PFSK-1 (cell line): Measurements from ENCODE around the gene SLC13A2.

Experiments
- FOXP2 ChIP-seq: optimal IDR thresholded peaks from 2 replicates; pipeline ENCODE3; 2011; ENCODE audit warnings: borderline replicate concordance, control low read depth, inconsistent platforms; ENCODE audit not compliant: insufficient read depth; ENCODE audit errors: extremely low read length, extremely low read depth
- POLR2AphosphoS5 ChIP-seq: IDR thresholded peaks from 2 replicates; pipeline ENCODE4 v1.6.1; 2012; ENCODE audit warnings: low read depth, mild to moderate bottlenecking, control low read depth, low read length, moderate library complexity
- REST ChIP-seq, 2 experiments: IDR thresholded peaks; 2 replicates each; pipeline versions ENCODE4 v1.6.1 to v1.8.0; 2011 to 2012; ENCODE audit warnings: low read depth in 2 of 2, low read length in 2 of 2, control low read depth in 1 of 2, inconsistent platforms in 1 of 2, mild to moderate bottlenecking in 1 of 2, moderate library complexity in 1 of 2; ENCODE audit not compliant: insufficient read depth in 1 of 2
- SIN3A ChIP-seq: IDR thresholded peaks from 2 replicates; pipeline ENCODE4 v1.6.1; 2012; ENCODE audit warnings: mild to moderate bottlenecking, low read length, moderate library complexity, borderline replicate concordance; ENCODE audit not compliant: insufficient read depth
- TAF1 ChIP-seq: IDR thresholded peaks from 2 replicates; pipeline ENCODE4 v1.6.1; 2012; ENCODE audit warnings: low read length, control low read depth, borderline replicate concordance; ENCODE audit not compliant: insufficient read depth

Gene SLC13A2

GRCh38 chr17:28519236-28519635 is 45.8 kb downstream of the SLC13A2 start:
- TF ChIP-seq TAF1 (no peak), REST (IDR thresholded peaks at IDR 0.05; ENCODE audit: insufficient read depth in 1 of 2, low read depth in 2 of 2, low read length in 2 of 2) (no peak), SIN3A (no peak), POLR2AphosphoS5 (no peak), FOXP2 (no peak)

GRCh38 chr17:28520687-28521086 is 47.2 kb downstream of the SLC13A2 start:
- TF ChIP-seq SIN3A: no peak
- TF ChIP-seq REST (IDR thresholded peaks at IDR 0.05; ENCODE audit: insufficient read depth in 1 of 2, low read depth in 2 of 2, low read length in 2 of 2): no peak
- TF ChIP-seq FOXP2: no peak
- no peak for TF ChIP-seq POLR2AphosphoS5
- no peak for TF ChIP-seq TAF1

GRCh38 chr17:28521311-28522085 is 48.1 kb downstream of the SLC13A2 start:
- TF ChIP-seq POLR2AphosphoS5 (no peak), REST (IDR thresholded peaks at IDR 0.05; ENCODE audit: insufficient read depth in 1 of 2, low read depth in 2 of 2, low read length in 2 of 2) (no peak), FOXP2 (no peak), TAF1 (no peak), SIN3A (no peak)

GRCh38 chr17:28523186-28523585 is 49.7 kb downstream of the SLC13A2 start:
- TF ChIP-seq SIN3A (no peak), REST (IDR thresholded peaks at IDR 0.05; ENCODE audit: insufficient read depth in 1 of 2, low read depth in 2 of 2, low read length in 2 of 2) (no peak), TAF1 (no peak), POLR2AphosphoS5 (no peak), FOXP2 (no peak)
